ENCODE data around the gene NSD1.

Gene NSD1

GRCh38 chr5:177097016-177097985, 36.3 kb upstream of the NSD1 start:
- DNase-seq: no peak

GRCh38 chr5:177098120-177098469, 35.5 kb upstream of the NSD1 start:
- no peak for DNase-seq

- DNase-seq: no peak
Measured at GRCh38 chr5:177098470-177099141, 35.0 kb upstream of the NSD1 start.

- no peak for DNase-seq
Measured at GRCh38 chr5:177099422-177100093, 34.0 kb upstream of the NSD1 start.

DNA sequence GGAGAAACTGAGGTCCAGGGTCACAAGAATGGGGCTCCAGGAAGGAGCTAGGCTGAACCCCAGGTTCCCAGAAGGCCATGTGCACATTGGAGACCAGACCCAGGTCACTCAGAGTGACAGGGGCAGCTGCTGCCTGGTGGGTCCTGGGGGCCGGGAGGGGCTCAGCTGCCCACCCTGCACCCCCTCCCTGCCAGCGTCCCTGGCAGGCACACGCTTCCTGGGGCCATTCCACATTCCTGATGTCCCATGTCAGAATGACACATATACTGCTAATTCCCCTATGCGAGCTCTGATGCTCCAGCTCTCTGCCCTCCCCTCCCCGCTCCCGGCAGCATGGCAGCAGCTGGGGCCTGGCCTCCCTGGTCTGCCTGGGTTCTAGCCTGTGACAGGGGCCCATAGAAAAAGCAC, 32.9 kb upstream of the NSD1 start:
- no peak for DNase-seq

DNA sequence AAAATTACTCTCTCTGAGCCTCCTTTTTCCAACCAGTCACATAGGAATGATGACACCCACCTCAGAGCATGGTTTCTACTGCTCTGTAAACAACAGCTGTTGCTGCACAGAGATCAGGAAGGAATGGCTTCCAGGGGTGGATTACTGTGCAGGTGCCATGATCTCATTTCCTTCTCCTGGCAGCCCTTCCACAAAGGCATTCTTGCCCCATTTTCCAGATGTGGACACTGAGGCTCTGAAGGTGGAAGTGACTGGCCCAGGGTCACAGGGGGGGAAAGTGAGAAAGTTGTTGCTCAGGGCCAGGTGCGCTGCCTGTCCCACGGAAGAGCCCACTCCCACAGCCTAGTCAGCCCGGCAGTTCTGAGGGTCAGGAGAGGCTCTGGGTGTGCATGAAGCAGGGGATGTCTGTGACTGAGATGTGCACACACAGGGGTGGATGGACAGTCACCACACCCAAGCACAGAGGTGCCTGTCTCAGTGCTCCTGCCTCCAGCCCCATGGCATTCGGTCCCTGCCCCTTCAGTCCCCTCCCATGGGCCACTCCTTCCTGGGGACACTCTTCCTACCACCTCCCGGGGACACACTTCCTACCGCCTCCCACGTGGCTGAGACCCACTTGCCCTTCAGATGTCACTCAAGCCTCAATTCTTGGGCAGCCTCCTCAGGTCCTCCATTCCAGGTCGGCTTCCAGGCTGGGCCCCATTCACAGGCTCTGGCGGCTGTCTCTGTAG, 29.9 kb upstream of the NSD1 start:
- DNase-seq: no peak

DNA sequence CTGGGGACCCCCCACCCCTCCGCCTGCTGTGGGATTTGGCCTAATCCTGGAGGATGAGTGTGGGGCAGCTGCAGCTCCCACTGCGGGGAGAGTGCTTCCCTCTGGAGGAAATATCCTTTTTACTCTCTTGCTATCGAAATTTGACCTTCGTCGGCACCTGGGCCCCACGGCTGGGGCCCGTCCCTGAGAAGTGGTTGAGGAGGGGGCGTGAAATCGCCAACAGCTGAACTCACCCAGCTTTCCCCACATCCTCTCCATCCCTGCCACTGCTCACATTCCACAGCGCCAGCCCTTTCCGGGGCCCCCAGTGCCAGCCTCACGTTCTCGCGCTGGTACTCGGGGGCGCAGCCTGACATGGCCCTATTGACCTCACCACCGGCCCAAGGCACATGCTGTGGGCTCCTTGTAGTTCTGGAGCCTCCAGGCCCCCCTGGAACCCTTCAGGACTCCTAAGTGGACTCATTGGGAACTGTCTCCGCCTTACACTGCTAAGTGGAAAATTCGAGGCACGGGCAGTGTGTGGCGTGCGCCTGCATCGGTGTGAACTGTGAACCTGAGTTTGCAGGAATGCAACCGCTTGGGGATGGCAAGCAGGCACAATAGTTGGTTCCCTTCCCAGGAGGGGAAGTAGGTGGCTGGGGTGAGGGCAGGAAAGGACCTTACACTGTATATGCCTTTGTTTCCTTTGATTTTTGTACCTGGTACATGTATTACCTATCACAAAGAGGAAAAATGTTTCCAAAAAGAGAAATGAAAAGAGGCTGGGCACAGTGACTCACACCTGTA, 27.7 kb upstream of the NSD1 start:
- DNase-seq: no peak

DNA sequence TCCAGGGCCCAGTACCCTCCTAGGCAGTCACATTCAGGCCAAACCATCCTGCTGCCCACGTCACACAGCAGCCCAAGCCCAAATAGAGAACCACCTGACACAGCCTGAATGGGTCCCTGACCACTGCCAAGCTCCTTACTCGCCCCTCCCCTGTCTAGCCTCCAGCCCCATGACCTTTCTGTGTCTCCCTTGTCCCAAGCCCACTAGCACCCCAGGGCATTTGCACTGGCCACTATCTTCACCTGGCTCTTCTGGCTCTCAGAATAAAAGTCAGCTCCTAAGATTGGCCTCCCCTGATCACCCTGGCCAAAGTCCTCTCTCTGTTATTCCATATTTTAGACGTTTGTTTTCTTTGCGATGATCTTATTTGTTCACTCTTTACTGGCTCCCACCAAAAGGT, 26.4 kb upstream of the NSD1 start:
- no peak for DNase-seq

GRCh38 chr5:177109810-177110209, 23.8 kb upstream of the NSD1 start:
- DNase-seq: no peak

GRCh38 chr5:177111720-177112394, 21.7 kb upstream of the NSD1 start:
- no peak for DNase-seq

DNA sequence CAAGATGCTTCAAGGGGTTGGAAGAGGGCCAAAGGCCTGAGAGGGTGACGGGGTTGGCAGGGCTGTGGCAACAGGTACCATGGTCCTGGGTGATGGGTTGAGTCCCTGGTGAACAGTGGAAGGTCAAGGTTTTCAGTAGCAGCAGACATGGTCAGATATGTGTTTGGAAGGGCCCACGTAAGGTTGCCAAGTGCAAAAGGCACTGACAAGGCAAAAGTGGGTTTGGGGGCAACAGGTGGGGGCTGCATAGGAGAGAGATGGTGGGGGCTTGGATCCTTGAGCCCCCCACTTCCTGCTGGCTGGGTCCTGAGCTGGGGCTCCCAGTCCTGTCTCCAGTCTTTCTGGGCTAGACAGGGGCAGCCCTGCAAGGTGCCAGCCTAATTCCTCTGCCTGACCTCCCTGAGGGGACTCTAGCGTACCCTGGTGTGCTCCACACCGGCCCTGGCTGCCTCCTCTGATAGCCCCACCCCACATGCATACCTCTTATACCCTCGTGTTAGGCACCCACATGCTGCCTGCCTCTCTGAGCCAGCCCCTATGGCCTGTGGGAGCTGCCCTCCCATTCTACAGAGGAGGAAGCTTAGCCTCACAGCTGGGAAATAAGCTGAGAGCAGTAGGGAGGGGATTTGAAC, 20.9 kb upstream of the NSD1 start:
- DNase-seq: no peak

DNA sequence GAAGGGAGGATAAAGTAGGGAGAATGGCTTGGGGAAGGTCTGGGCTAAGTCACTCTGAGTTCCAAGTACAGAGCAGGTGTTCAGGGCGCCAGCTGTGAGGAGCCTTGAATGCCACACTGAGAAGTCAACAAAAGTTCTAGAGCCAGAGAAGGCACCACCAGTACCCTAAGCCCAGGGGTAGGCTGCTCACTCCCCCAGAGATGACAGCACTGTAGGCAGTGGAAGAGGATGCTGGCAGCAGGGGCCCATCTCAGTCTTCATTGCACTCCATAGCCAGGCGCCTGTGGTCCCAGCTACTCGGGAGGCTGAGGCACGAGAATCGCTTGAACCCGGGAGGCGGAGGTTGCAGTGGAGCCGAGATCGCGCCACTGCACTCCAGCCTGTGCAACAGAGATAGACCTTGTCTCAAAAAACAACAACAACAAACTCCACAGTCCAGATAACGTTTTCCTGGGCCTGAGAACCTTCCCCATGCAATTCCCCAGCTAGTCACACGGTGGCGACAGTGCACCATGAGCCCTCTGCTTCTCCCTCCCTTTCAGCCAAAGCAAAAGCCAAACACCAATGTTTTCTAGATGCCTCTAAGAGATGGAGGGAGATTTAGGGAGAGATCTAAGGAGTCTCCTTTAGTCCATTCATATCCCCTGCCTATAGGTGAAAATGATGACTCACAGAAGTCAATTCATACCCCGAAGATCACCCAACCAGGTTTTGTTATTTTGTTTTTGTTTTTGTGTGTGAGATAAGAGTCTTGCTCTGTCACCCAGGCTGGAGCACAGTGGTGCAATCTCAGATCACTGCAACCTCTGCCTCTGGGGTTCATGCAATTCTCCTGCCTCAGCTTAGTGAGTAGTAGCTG, 19.8 kb upstream of the NSD1 start:
- no peak for DNase-seq

DNA sequence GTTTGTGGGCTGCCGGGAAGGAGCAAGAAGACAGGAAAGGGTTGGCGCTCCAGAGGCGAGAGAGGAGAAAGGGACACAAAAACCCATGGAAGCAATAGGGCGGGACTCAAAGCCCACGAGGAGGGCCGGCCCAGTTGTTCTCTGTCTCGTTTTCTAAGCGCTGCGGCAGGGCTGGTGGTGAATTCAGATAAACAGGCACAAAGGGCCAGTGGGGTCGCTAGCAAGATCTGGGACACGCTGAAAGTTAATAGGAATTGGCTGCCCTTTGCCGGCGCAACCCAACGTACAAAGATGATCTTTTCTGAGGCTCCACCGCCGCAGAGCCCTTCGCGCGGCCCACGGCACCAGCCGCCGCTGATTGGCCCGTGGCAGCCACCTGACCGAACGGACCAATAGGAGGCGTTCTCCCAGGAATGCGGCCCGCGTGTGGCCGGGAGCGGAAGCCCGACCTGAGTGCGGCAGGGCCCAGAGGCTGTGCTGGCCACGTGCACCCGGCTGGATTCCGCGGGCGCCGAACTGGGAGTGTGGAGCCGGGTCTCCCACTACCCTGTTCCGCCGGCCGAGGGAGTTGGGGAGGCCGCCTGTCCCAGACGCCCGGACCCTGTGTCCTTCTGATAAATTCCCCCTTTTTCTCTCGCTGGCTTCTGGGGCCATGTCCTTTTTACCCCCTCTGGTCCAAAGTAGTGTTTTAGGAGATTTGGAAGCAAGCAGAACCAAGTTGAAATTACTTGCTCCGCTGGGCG, 16.8 kb upstream of the NSD1 start:
- peak; percentile 66 for DNase-seq

DNA sequence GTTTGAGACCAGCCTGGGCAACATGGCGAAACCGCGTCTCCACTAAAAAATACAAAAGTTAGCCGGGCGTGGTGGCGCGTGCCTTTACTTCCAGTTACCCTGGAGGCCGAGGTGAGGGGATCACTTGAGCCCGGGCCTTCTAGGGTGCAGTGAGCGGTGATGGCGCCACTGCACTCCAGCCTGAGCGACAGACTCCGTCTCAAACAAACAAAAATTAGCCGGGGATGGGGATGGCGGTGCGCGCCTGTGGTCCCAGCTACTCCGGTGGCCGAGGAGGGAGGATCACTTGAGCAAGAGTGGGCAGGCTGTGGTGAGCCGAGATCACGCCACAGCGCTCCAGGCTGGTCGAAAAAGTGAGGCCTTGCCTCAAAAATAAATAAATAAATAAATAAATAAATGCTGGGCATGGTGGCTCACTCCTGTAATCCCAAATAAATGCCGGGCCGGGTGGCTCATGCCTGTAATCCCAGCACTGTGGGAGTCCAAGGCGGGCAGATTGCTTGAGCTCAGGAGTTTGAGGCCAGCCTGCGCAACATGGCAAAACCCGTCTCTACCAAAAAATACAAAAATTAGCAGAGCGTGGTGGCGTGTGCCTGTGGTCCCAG, 16.0 kb upstream of the NSD1 start:
- DNase-seq: no peak

DNA sequence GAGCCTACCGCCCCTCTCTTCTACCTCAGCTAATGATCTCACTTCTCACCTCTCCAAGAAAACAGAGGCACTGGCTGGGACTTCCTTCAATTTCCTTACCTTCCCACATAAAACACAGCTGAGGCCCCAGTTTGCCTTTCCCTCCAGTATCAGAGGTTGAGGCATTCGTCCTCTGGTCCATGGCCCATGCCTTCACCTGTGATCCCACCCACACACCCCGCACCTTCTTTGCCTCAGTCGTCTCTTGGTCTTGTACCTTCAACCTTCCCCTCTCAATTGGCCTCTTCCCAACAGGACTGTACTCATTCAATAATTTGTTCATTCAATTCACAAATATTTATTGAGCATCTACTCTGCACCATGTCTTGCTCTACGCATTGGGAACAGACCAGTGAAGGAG, 11.0 kb upstream of the NSD1 start:
- DNase-seq: no peak

DNA sequence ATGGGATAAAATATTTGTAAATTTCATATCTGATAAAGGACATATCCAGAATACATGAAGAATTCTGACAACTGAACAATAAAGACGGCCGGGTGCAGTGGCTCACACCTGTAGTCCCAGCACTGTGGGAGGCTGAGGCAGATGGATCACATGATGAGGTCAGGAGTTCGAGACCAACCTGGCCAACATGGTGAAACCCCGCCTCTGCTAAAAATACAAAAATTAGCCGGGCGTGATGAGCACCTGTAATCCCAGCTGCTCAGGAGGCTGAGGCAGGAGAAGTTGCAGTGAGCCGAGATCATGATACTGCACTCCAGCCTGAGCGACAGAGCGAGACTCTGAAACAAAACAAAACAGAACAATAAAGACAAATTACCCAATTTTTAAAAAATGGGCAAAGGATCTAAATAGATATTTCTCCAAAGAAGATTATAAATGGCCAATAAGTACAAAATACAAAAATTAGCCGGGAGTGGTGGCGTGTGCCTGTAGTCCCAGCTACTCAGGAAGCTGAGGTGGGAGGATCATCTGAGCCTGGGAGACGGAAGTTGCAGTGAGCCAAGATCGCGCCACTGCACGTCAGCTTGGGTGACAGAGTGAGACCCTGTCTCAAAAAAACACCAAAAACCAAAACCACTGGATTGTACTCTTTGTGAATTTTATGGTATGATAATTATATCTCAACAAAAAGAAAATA, 9.6 kb upstream of the NSD1 start:
- DNase-seq: no peak

DNA sequence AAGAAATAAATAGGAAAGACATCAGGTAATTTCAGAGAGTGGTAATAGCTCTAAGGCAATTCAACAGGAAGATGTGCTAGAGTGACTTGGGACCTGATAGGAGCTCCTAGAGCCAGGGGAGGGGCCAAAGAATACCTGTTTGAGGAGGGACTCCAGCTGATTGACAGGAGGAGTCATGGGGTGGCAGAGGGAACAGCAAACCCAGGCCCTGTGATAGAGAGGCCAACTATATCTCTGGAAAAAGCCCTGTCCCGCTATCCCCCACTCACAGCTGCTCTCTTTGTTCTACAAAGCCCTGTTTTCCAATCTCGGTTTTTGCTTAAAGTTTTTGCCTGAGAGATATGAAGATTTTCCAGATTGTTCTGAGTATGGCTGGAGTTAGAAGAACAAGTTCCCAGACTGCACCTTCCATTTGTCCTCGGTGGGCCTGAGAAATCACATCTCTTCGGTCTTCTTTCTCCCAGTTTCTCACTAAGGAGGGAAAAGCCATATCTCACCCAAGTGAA, 9.0 kb upstream of the NSD1 start:
- no peak for DNase-seq

DNA sequence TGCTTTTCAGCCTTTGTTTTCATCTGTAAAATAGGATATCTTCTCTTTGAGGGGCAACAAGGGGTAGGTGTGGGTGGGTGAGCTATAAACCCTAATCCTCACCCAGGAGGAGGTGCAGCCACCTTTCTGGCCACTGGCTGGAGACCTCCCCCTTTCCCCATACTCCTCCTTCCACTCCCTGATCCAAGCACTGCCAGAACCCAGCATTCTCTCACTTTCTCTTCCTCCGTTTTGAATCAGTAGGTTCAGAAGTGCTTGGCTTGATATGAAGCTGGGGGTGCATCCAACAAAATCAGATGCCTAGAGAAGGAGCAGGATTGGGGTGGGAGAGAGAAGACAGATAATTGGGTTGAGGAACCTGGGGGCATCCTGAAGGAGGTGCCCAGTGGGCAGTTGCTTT, 6.8 kb upstream of the NSD1 start:
- no peak for DNase-seq

All from activated gamma-delta T cell (primary cell).